Uterus (tissue), 2 donors: ENCODE data around the gene PSAP.

Experiments used
- POLR2A ChIP-seq, 2 donors: fragments of 450-650 bp; IDR thresholded peaks; one replicate each; pipeline ENCODE4 v1.6.1; 2016; ENCODE audit warnings: antibody characterized with exemption in 2 of 2, mild to moderate bottlenecking in 1 of 2, moderate library complexity in 1 of 2
- TF ChIP-seq, protein P1 (sequence below), 4 experiments: fragments of 200-600 bp in 2 of 4; fragments of 450-650 bp in 2 of 4; sonication (generic) in 2 of 4; IDR thresholded peaks; one replicate each; pipeline ENCODE4 v1.5.1; 2016 to 2019; ENCODE audit warnings: antibody characterized with exemption in 4 of 4, mild to moderate bottlenecking in 2 of 4, moderate library complexity in 1 of 4

DNA sequence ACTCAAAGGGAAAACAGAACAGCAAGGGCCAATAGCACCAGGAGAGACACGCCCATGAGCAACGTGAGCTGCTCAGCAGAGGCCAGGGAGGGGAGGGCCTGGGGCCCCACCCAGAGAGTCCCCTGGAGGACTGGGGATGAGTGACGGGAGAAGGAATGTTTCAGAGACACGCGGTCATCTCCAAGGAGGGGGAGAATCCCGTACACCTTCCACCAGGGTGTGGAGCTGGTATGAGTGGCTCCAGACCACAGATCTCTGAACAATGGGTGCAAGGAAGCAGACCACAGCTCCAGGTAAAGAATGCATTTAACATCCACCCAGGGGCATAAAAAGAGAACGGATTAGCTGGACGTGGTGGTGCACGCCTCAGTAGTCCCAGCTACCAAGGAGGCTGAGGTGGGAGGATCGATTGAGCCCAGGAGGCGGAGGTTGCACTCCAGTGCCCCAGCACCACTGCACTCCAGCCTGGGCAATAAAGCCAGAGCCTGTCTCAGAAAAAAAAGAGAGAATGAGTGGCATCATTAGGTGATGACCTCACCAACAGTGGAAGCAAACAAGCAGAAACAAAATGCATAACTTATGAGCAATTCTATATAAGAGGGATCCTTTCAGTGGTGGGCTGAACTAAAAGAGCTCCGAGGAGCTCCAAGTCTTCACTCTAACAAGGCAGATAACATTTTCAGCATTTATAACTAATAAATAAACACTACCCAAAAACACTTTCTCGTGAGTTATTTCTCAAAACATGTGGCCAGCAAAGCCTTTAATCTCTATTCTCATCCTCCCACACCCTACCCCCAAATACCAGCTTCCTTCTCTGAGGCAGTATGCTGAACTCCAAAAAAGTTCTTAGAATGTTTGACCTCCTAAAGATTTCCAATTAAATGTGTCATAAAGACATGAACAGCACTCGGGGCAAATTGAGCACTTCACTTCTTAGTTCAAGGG is 12.5 kb downstream of the PSAP start:
- TF ChIP-seq POLR2A (IDR thresholded peaks at IDR 0.05): no peak
- TF ChIP-seq, protein P1, sequence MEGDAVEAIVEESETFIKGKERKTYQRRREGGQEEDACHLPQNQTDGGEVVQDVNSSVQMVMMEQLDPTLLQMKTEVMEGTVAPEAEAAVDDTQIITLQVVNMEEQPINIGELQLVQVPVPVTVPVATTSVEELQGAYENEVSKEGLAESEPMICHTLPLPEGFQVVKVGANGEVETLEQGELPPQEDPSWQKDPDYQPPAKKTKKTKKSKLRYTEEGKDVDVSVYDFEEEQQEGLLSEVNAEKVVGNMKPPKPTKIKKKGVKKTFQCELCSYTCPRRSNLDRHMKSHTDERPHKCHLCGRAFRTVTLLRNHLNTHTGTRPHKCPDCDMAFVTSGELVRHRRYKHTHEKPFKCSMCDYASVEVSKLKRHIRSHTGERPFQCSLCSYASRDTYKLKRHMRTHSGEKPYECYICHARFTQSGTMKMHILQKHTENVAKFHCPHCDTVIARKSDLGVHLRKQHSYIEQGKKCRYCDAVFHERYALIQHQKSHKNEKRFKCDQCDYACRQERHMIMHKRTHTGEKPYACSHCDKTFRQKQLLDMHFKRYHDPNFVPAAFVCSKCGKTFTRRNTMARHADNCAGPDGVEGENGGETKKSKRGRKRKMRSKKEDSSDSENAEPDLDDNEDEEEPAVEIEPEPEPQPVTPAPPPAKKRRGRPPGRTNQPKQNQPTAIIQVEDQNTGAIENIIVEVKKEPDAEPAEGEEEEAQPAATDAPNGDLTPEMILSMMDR (IDR thresholded peaks at IDR 0.05): no peak
